GM19372 (cell line): ENCODE data around the gene CCND1.

Source experiments
- ATAC-seq: cut with Tn5 transposase; IDR thresholded peaks from one replicate; pipeline ENCODE4 v1.9.1; 2021; ENCODE audit warnings: mild to moderate bottlenecking, low read depth, moderate library complexity; ENCODE audit not compliant: unreplicated experiment

Gene CCND1

GRCh38 chr11:69639831-69640230, 1.1 kb upstream of the CCND1 start:
- no peak for ATAC-seq

GRCh38 chr11:69640260-69640994, 529 bp upstream of the CCND1 start:
- ATAC-seq: no peak

- no peak for ATAC-seq
Measured at GRCh38 chr11:69641681-69642548, 959 bp downstream of the CCND1 start.

GRCh38 chr11:69642549-69642912, 1.6 kb downstream of the CCND1 start:
- ATAC-seq: no peak

GRCh38 chr11:69642913-69643632, 2.1 kb downstream of the CCND1 start:
- ATAC-seq: no peak

- ATAC-seq: no peak
Measured at GRCh38 chr11:69643646-69644045, 2.7 kb downstream of the CCND1 start.

- ATAC-seq: no peak
Measured at GRCh38 chr11:69644071-69644961, 3.4 kb downstream of the CCND1 start.

GRCh38 chr11:69644962-69645675, 4.2 kb downstream of the CCND1 start:
- ATAC-seq: no peak

GRCh38 chr11:69645801-69646492, 5.0 kb downstream of the CCND1 start:
- no peak for ATAC-seq

- no peak for ATAC-seq
Measured at GRCh38 chr11:69646493-69647389, 5.8 kb downstream of the CCND1 start.

GRCh38 chr11:69647390-69647748, 6.4 kb downstream of the CCND1 start:
- ATAC-seq: no peak

- ATAC-seq: no peak
Measured at GRCh38 chr11:69647761-69648497, 7.0 kb downstream of the CCND1 start.

- ATAC-seq: no peak
Measured at GRCh38 chr11:69648679-69649575, 8.0 kb downstream of the CCND1 start.

GRCh38 chr11:69649576-69649900, 8.6 kb downstream of the CCND1 start:
- no peak for ATAC-seq

- ATAC-seq: no peak
Measured at GRCh38 chr11:69650081-69650831, 9.3 kb downstream of the CCND1 start.

- no peak for ATAC-seq
Measured at GRCh38 chr11:69650832-69651344, 9.9 kb downstream of the CCND1 start.
